Measurements from ENCODE around the gene KIAA0753.

The KIAA0753 gene

GRCh38 chr17:6551356-6551755, 89.2 kb downstream of the KIAA0753 start:
- DNase-seq (ENCODE audit: extremely low read depth, low read depth): no peak
- TF ChIP-seq CTCF (IDR thresholded peaks at IDR 0.05; ENCODE audit: low read depth, low read length): no peak

GRCh38 chr17:6549384-6550036, 91.0 kb downstream of the KIAA0753 start:
- TF ChIP-seq CTCF (IDR thresholded peaks at IDR 0.05; ENCODE audit: low read depth, low read length): no peak
- no peak for DNase-seq (ENCODE audit: extremely low read depth, low read depth)

GRCh38 chr17:6548578-6549330, 91.8 kb downstream of the KIAA0753 start:
- no peak for DNase-seq (ENCODE audit: extremely low read depth, low read depth)
- TF ChIP-seq CTCF (IDR thresholded peaks at IDR 0.05; ENCODE audit: low read depth, low read length): no peak

GRCh38 chr17:6548034-6548433, 92.5 kb downstream of the KIAA0753 start:
- TF ChIP-seq CTCF (IDR thresholded peaks at IDR 0.05; ENCODE audit: low read depth, low read length): no peak
- DNase-seq (ENCODE audit: extremely low read depth, low read depth): no peak

GRCh38 chr17:6547336-6547735, 93.2 kb downstream of the KIAA0753 start:
- DNase-seq (ENCODE audit: extremely low read depth, low read depth): no peak
- no peak for TF ChIP-seq CTCF (IDR thresholded peaks at IDR 0.05; ENCODE audit: low read depth, low read length)

GRCh38 chr17:6546069-6546718, 94.3 kb downstream of the KIAA0753 start:
- no peak for DNase-seq (ENCODE audit: extremely low read depth, low read depth)
- no peak for TF ChIP-seq CTCF (IDR thresholded peaks at IDR 0.05; ENCODE audit: low read depth, low read length)

- TF ChIP-seq CTCF (IDR thresholded peaks at IDR 0.05; ENCODE audit: low read depth, low read length): no peak
- no peak for DNase-seq (ENCODE audit: extremely low read depth, low read depth)
Measured at GRCh38 chr17:6545291-6545690, 95.2 kb downstream of the KIAA0753 start.
